H1 (cell line): ENCODE results near the gene PPP2R3A.

Experiments
- CEBPB ChIP-seq: IDR thresholded peaks from 2 replicates; pipeline ENCODE4 v1.6.1; 2012; ENCODE audit warnings: low read depth, low read length
- EGR1 ChIP-seq: IDR thresholded peaks from 2 replicates; pipeline ENCODE4 v1.6.1; 2011; ENCODE audit warnings: low read depth, low read length, borderline replicate concordance
- EZH2 ChIP-seq: fragments of 200-600 bp; sonication (generic); IDR thresholded peaks from 2 replicates; pipeline ENCODE4 v1.7.1; 2012; ENCODE audit warnings: low read depth, mild to moderate bottlenecking, moderate library complexity, low read length, inconsistent platforms; ENCODE audit not compliant: severe bottlenecking
- GABPA ChIP-seq: IDR thresholded peaks from 2 replicates; pipeline ENCODE4 v1.6.1; 2011; ENCODE audit warnings: mild to moderate bottlenecking, low read length, moderate library complexity, borderline replicate concordance; ENCODE audit not compliant: insufficient read depth
- HDAC2 ChIP-seq, 2 experiments: fragments of 300-600 bp in 1 of 2; sonication (generic) in 1 of 2; IDR thresholded peaks; 2 replicates each; pipeline ENCODE4 v1.6.1; 2011 to 2012; ENCODE audit warnings: low read depth in 2 of 2, low read length in 2 of 2, mild to moderate bottlenecking in 2 of 2, moderate library complexity in 2 of 2, borderline replicate concordance in 1 of 2, inconsistent platforms in 1 of 2
- MAFK ChIP-seq: IDR thresholded peaks from 2 replicates; pipeline ENCODE4 v1.6.1; 2012; ENCODE audit warnings: low read depth, mild to moderate bottlenecking, improper control_type of control experiment, low read length
- POLR2A ChIP-seq, 2 experiments: IDR thresholded peaks; 1 replicate in 1 of 2; 2 replicates in 1 of 2; pipeline ENCODE4 v1.6.1; 2011; ENCODE audit warnings: low read depth in 2 of 2, low read length in 2 of 2, mild to moderate bottlenecking in 2 of 2; ENCODE audit errors: control extremely low read depth in 1 of 2
- TCF12 ChIP-seq: IDR thresholded peaks from 2 replicates; pipeline ENCODE4 v1.6.1; 2011; ENCODE audit warnings: low read depth, mild to moderate bottlenecking, low read length
- YY1 ChIP-seq: IDR thresholded peaks from 2 replicates; pipeline ENCODE4 v1.6.1; 2011; ENCODE audit warnings: low read depth, mild to moderate bottlenecking, low read length
- TF ChIP-seq, protein P1 (sequence below), 3 experiments: IDR thresholded peaks; 1 replicate in 2 of 3; 2 replicates in 1 of 3; pipeline versions ENCODE4 v1.5.1 to v1.6.1; 2011; ENCODE audit warnings: low read length in 3 of 3, mild to moderate bottlenecking in 3 of 3, inconsistent platforms in 2 of 3, low read depth in 1 of 3, moderate library complexity in 1 of 3; ENCODE audit not compliant: insufficient read depth in 1 of 3; ENCODE audit errors: control extremely low read depth in 1 of 3
- TF ChIP-seq, protein P2 (sequence below): IDR thresholded peaks from 2 replicates; pipeline ENCODE4 v1.6.1; 2012; ENCODE audit warnings: inconsistent platforms
- TF ChIP-seq, protein P3 (sequence below): IDR thresholded peaks from 2 replicates; pipeline ENCODE4 v1.6.1; 2011; ENCODE audit warnings: low read length, improper control_type of control experiment

DNA sequence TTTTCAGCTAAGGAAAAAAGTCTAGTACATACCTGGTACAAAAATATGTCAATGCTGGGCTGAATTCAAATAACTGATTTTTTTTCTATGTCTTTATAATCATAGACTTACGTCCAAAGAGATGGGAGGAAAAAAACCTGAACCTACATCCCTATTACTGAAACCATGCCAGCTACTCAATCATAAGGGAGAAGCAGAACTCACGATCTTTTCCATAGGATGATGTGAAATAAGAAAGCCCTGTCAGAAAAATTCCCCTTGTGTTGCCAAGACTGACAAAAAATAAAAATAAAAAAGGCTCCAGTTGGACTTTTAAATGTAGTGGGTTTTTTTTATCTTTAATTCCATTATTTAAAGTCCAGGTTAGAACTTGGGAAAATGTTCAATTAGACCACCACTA is 227.3 kb downstream of the PPP2R3A start:
- TF ChIP-seq, protein P1, sequence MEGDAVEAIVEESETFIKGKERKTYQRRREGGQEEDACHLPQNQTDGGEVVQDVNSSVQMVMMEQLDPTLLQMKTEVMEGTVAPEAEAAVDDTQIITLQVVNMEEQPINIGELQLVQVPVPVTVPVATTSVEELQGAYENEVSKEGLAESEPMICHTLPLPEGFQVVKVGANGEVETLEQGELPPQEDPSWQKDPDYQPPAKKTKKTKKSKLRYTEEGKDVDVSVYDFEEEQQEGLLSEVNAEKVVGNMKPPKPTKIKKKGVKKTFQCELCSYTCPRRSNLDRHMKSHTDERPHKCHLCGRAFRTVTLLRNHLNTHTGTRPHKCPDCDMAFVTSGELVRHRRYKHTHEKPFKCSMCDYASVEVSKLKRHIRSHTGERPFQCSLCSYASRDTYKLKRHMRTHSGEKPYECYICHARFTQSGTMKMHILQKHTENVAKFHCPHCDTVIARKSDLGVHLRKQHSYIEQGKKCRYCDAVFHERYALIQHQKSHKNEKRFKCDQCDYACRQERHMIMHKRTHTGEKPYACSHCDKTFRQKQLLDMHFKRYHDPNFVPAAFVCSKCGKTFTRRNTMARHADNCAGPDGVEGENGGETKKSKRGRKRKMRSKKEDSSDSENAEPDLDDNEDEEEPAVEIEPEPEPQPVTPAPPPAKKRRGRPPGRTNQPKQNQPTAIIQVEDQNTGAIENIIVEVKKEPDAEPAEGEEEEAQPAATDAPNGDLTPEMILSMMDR (IDR thresholded peaks at IDR 0.05; ENCODE audit: control extremely low read depth in 1 of 3, insufficient read depth in 1 of 3, low read depth in 1 of 3, low read length in 3 of 3): no peak
- TF ChIP-seq, protein P2, sequence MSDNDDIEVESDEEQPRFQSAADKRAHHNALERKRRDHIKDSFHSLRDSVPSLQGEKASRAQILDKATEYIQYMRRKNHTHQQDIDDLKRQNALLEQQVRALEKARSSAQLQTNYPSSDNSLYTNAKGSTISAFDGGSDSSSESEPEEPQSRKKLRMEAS: no peak
- TF ChIP-seq EGR1 (no peak), TCF12 (no peak), HDAC2 (IDR thresholded peaks at IDR 0.05; ENCODE audit: borderline replicate concordance in 1 of 2, low read depth in 2 of 2, low read length in 2 of 2) (no peak), EZH2 (no peak), YY1 (no peak), POLR2A (IDR thresholded peaks at IDR 0.05; ENCODE audit: control extremely low read depth in 1 of 2, low read depth in 2 of 2, low read length in 2 of 2) (no peak), MAFK (no peak), GABPA (no peak), CEBPB (no peak)
- TF ChIP-seq, protein P3, sequence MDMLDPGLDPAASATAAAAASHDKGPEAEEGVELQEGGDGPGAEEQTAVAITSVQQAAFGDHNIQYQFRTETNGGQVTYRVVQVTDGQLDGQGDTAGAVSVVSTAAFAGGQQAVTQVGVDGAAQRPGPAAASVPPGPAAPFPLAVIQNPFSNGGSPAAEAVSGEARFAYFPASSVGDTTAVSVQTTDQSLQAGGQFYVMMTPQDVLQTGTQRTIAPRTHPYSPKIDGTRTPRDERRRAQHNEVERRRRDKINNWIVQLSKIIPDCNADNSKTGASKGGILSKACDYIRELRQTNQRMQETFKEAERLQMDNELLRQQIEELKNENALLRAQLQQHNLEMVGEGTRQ: no peak
